WTC11 (cell line): ENCODE data around the gene NRXN3.

Source experiments
- CREM ChIP-seq: sonication (generic); formaldehyde crosslinking; IDR thresholded peaks from 2 replicates; pipeline ENCODE4 v1.8.1; 2022; ENCODE audit warnings: mild to moderate bottlenecking, missing genetic modification reagents, moderate library complexity
- CTCF ChIP-seq: fragments of 200-600 bp; IDR thresholded peaks from 2 replicates; pipeline ENCODE4 v1.8.0; 2022; ENCODE audit warnings: antibody characterized with exemption
- MAX ChIP-seq: sonication (generic); formaldehyde crosslinking; IDR thresholded peaks from 2 replicates; pipeline ENCODE4 v1.8.0; 2022; ENCODE audit warnings: mild to moderate bottlenecking, missing genetic modification reagents
- ZBTB43 ChIP-seq: sonication (generic); formaldehyde crosslinking; IDR thresholded peaks from 2 replicates; pipeline ENCODE4 v1.8.1; 2023; ENCODE audit warnings: mild to moderate bottlenecking, missing genetic modification reagents
- ZNF121 ChIP-seq: sonication (generic); formaldehyde crosslinking; IDR thresholded peaks from 2 replicates; pipeline ENCODE4 v1.8.0; 2023; ENCODE audit warnings: missing genetic modification reagents

GRCh38 chr14:78638926-78639325 lies 468.8 kb downstream of the NRXN3 start:
- TF ChIP-seq CREM (CRISPR knock-in tag) = no peak
- TF ChIP-seq CTCF = no peak
- TF ChIP-seq ZBTB43 (CRISPR knock-in tag) = no peak
- no peak for TF ChIP-seq ZNF121 (CRISPR knock-in tag)
- TF ChIP-seq MAX (CRISPR knock-in tag) = no peak
